CD4-positive, alpha-beta T cell treated with Interleukin-10 for 1 hour (primary cell): Measurements from ENCODE around the gene NOA1.
"Not testable (repeated sequence)": the region's sequence is repeated elsewhere in the genome, so short reads cannot be mapped to it uniquely, and the experiment has no call there.

Experiments used
- DNase-seq: peaks from one replicate; pipeline ENCODE4 v3.0.0-alpha.2; 2020

The NOA1 gene

GRCh38 chr4:56953680-56954520 is 23.5 kb downstream of the NOA1 start:
- DNase-seq: no peak

DNA sequence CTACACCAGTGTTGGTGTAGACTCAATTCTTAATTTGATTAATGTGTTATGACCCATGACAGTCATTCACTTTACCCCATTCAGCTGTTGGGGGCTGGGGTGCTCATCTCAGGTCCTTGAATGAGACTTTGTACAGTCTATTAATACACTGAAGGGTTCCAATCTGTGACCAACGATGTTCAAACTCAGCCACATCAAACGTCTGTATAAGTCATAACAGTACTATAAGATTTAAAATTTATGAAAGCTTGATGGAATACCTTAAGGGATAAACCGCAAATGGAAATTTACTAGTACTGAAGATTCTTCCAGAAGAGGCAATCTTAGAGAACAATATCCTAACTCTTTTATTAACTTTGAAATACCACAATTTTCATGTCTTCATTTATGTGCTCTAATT is 36.0 kb downstream of the NOA1 start:
- DNase-seq: no peak

DNA sequence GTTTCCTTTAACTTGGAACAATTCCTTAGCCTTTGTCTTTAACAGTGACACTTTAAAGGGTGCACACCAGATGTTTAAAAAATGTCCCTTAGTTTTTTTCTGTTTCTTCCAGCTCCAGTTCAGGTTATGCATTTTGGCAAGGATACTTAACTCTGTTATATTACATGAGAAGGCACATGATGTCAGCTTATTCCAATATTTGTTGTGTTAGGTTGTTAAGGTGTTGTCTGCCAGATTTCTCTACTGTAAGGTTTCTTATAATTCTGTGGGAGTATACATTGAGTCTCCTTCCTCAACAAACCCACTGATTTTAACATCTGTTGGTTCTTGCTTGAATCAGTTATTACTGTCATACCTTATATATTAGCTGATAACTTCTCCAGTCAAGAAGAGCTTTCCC is 36.4 kb downstream of the NOA1 start:
- DNase-seq: no peak

GRCh38 chr4:56940403-56940802 is 37.0 kb downstream of the NOA1 start:
- no peak for DNase-seq

GRCh38 chr4:56939826-56940225 is 37.6 kb downstream of the NOA1 start:
- DNase-seq: not testable (repeated sequence)

DNA sequence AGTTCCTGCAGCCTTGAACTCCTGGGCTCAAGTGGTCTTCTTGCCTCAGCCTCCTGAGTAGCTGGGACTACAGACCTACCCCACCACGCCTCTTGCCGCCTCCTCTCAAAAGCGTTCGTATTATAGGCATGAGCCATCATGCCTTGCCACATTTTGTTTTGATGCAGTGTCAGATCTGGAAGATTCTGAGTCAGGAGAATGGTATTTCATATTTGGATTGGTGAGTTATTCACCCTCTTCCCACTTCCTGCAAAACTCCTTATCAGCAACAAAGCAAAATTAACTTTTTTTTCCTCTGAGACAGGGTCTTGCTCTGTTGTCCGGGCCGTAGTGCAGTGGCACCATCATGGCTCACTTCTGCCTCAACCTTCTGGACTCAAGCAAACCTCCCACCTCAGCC is 40.1 kb downstream of the NOA1 start:
- no peak for DNase-seq

DNA sequence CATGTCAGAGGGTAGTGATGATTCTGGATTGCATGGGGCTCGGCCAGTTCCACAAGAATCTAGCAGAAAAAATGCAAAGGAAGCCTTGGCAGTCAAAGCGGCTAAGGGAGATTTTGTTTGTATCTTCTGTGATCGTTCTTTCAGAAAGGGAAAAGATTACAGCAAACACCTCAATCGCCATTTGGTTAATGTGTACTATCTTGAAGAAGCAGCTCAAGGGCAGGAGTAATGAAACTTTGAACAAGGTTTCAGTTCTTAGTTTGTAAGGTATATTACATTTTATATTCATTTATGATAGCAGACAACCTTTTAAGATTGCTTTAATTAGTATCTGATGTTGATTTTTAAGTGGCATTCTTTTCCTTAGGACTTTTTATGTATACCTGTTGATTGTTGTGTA is 45.5 kb downstream of the NOA1 start:
- DNase-seq: no peak

DNA sequence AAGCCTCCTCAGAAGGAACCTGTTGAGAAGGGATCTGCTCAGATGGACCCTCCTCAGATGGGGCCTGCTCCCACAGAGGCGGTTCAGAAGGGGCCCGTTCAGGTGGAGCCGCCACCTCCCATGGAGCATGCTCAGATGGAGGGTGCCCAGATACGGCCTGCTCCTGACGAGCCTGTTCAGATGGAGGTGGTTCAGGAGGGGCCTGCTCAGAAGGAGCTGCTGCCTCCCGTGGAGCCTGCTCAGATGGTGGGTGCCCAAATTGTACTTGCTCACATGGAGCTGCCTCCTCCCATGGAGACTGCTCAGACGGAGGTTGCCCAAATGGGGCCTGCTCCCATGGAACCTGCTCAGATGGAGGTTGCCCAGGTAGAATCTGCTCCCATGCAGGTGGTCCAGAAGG is 46.8 kb downstream of the NOA1 start:
- no peak for DNase-seq

DNA sequence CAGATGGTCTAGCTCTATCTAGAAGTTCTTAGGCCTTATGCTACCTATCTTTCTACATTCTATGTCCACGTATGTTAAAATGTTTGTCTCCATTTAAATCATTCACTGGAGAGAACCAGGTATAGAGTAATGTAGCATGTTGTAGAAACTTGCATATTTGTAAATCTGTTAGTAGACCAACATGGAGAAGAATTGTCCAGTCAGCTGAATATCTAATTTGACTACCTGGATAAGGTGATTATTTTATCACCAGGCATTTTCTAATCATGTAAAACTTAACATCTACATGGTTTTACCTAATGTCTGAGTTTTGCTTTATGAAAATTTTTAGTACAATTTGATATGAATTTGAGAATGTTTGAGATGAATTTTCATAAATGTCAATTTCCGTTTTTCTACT is 50.2 kb downstream of the NOA1 start:
- DNase-seq: no peak

DNA sequence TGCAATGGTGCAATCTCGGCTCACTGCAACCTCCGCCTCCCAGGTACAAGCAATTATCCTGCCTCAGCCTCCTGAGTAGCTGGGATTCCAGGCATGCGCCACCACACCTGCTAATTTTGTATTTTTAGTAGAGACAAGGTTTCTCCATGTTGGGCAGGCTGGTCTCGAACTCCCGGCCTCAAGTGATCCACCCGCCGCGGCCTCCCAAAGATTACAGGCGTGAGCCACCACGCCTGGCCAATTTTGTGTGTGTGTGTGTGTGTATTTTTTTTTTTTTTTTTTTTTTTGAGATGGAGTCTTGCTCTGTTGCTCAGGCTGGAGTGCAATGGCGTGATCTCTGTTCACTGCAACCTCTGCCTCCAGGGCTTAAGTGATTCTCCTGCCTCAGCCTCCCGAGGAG is 62.4 kb downstream of the NOA1 start:
- not testable (repeated sequence) for DNase-seq

GRCh38 chr4:56914336-56914735 is 63.1 kb downstream of the NOA1 start:
- DNase-seq: no peak
